Skin of body (tissue), 2 donors: ENCODE data around the gene NOTCH2. TPM values are rescaled to one million over a fixed set of nuclear protein-coding genes. Genes with fewer than 3 reads are reported as not detected.

ENCODE experiments used
- DNase-seq: peaks from one replicate; lab custom pipeline; 2025; lab: John Stamatoyannopoulos, UW
- total RNA-seq: library from RNA; depleted of rRNA; stranded (reverse); fragments of >200 nt; gene quantifications from one replicate; pipeline ENCODE4 v1.2.3, GENCODE V29; 2014

NOTCH2 gene
- total RNA-seq, 1 donor from 2014 or later = 188 TPM

GRCh38 chr1:119946724-119947123 is 122.7 kb downstream of the NOTCH2 start:
- no peak for DNase-seq

- no peak for DNase-seq
These were observed 126.2 kb downstream of the NOTCH2 start for GRCh38 chr1:119943216-119943615.

DNA sequence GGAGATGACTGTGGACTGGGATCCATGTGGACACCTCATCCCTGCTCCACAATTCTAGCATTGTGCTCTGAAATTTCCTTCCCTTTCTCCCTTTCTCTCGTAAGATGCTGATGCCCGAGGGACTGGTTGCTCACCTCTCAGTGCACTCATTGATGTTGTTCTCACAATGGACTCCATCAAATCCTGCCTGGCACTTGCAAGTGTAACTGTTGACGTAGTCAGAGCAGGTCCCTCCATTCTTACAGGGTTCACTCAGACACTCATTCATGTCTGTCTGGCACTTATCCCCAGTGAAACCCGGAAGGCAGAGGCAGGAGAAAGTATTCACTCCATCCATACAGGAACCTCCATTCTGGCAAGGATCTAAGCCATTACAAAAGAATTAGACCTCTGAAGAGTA is 128.1 kb downstream of the NOTCH2 start:
- DNase-seq = no peak

DNA sequence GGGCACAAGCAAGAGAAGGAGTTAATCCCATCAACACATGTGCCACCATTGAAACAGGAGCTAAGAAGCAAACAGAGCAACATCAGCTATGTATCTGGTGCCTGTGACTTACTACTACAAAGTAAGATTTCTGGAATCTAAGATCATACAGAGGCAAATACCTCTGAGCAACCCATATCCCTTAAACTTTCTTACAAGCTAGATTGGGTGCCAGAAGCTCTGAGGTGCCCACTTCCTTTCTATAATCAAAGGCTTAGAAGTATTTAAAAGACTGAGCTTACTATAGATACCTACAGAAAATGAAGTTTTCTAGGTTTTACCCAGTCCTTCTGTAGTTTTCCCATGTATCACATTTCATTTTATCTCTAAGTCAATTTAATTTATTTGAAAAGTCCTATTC is 128.8 kb downstream of the NOTCH2 start:
- no peak for DNase-seq

DNA sequence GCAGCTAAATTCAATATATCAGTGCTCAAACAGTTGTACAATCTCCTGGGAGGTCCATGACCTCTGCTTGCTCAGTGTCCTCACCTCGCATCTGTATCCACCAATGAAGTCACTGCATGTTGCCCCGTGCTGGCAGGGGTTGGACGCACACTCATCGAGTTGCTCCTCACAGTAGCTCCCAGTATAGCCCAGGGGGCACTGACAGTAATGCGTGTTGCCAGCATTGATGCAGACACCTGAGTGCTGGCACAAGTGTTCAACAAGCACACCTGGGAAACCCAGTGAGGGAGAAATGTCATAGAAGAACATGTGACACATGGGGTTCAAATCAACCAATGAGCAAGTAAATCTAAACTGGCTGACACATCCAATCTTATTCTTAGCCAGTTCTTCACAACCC is 132.3 kb downstream of the NOTCH2 start:
- no peak for DNase-seq

GRCh38 chr1:119935915-119936314 is 133.5 kb downstream of the NOTCH2 start:
- DNase-seq = no peak

GRCh38 chr1:119935373-119935772 is 134.1 kb downstream of the NOTCH2 start:
- no peak for DNase-seq

DNA sequence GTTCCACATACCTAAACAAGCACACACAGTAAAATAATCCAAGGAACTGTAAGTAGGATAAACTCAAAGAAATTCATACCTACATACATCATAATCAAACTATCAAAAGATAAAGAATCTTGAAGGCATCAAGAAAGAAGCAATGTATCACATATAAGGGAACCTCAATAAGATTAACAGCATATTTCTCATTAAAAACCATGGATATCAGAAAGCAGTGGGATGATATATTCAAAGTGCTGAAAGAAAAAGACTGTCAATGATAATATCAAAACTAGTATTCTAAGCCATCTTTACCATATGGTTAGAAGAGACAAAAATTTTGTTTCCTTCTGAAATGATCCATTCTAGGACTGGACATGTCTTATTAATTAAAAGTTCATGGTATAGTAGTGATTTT is 136.1 kb downstream of the NOTCH2 start:
- DNase-seq = no peak

- no peak for DNase-seq
These were observed 139.7 kb downstream of the NOTCH2 start for GRCh38 chr1:119929643-119930315.

- no peak for DNase-seq
These were observed 142.9 kb downstream of the NOTCH2 start for GRCh38 chr1:119926553-119926952.

DNA sequence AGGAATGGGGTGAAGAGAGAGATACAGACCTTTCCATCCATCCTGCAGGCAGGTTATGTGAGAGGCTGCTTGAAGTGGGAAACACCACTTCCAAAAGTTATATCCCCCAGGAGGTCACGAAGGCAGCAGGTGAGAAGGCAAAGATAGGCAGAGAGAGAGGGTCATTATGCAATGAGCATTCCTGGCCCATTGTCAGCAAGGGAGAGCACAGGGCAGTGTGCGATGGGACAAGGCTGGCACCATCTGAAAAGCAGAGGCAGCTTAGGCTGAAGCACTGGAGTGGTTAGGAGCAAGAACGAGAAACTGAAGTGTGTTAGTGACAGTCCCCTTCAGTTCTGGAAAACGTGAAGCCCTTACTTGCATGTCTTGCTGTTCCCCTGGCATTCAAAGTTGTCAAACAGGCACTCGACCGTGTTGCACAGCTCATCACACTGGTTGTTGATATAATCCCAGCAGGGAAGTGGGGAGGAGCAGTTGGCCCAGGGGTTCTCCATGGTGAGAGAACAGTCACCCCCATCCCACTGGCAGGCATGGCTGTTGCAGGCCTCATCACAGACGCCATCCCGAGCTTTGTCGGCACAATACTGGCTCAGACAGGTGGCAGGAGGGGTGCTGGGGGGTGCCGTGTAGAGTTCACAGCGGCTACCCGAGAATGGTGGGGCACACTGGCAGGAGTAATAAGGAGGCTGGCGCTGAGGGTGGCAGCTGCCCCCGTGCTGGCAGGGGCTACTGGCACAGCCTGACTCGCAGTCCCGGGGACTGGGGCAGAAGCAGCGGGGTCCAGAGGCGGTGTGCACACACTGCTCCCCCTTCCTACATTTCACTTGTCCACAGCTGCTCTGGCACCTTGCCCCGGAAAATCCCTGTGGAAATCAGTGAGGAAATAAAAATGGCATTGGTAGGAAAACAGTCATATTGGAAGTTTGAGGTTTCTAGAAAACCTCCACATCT is 144.2 kb downstream of the NOTCH2 start:
- no peak for DNase-seq

- DNase-seq = no peak
These were observed 149.1 kb downstream of the NOTCH2 start for GRCh38 chr1:119920104-119920968.

- no peak for DNase-seq
These were observed 150.2 kb downstream of the NOTCH2 start for GRCh38 chr1:119919241-119919640.

DNA sequence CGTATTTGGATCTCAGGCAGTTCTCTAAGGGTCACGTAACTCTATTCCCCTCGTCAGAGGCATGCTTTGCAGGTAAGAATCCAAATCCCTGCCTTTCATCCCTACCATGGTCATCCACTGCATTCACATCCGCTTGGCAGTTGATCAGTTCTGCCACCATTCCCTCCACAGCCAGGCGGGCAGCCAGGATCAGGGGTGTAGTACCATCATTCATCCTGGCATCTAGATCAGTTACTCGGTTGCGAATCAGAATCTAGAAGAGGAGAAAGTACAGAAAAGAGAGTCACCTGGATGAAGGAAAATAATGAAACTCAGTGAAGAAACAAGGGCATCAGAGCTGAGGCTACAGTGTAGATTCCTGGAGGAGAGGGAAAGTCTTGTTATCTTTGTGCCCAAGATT is 151.2 kb downstream of the NOTCH2 start:
- no peak for DNase-seq

DNA sequence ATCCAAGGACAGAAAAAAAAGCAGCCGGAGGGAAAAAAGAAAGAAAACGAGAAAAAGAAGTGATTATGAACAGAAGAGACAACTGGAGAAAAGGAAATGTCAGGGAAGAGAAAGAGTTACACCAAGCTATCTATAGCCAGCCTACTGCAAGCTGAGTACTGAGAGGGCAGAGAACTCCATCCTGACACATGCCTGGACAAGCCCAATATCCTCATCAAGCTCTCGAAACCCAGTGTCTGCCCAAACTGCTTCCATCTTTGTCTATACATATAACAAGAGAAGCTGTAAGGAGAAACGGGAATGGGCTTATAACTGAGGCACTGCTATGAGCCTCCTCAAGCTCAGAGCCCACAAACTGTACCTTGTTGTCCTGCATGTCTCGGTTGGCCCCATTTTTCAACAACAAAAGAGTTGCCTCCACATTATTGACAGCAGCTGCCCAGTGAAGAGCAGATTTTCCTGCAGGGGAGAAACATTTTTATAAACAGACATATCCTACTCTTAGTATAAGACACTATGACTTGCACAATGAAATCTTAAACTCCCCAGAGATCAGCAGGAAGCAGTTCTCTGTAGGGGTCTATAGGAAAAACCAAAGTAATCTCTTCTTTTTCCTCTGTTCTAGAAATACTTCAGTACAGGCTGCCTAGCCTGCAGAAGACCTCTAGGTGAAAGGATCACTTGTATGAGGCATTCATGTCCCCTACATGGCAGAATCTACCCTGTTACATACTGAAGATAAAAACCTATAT is 152.0 kb downstream of the NOTCH2 start:
- DNase-seq = no peak

DNA sequence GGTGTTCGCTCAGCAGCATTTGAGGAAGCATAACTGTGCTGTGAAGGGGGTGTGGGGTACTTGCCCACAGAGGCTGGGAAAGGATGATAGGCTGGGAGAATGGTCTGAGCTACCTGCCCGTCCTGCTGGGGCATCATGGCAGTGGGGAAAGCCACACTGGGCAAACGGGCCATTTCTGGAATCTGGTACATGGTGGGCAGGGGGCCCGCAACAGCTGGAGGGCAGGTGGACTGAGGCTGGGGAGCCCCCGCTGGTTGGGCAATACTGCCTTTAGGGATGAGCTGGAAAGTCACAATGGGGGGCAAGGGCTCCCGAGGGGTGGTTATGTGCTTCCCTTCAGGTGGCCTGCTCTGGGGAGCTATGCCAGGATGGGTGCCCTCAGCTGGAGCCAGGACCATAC is 153.9 kb downstream of the NOTCH2 start:
- no peak for DNase-seq

DNA sequence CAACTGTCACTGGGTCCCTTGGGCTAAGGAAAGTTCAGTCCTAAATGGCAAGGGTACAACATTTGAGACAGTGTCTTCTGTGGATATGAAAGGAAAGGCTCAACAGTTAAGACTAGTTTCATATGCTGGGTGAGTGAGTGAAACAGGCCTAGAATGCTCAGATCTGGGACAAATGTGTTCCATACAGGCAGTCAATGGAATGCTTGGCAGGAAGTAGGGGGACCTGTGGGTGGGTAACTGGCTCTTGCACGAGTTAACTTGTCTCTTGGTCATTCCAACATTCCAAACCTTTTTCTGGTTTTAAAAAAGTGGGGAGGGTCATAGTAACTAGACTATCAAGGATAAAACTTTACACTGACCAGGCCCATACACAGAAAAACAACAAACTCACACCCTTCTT is 155.4 kb downstream of the NOTCH2 start:
- DNase-seq = no peak

DNA sequence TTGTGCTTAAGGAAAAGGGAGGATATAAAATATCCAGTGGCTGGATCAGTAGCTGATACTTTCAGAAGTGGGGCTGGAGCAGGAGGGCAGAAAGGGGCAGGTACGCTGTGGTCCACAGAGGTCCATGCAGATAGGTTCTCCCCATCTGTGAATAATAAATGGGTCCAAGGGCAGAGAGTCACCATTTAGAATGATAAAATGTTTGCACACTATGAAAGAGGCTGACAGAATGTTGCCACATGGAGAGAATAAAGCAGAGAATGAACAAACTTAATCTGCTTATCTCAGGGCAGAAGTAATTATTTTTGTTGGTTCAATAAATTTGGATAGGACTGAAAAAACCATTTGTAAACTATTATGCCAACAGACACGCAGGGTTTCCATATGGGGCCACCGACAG is 156.5 kb downstream of the NOTCH2 start:
- DNase-seq = no peak

- DNase-seq = no peak
These were observed 157.7 kb downstream of the NOTCH2 start for GRCh38 chr1:119911775-119912174.

GRCh38 chr1:119910618-119911017 is 158.8 kb downstream of the NOTCH2 start:
- DNase-seq = no peak
